CD1c-positive myeloid dendritic cell (primary cell): ENCODE data around the gene CREB3.

Experiments used
- DNase-seq: peaks from one replicate; pipeline ENCODE4 v3.0.0-alpha.2; 2016; ENCODE audit errors: extremely low spot score

Gene CREB3, protein sequence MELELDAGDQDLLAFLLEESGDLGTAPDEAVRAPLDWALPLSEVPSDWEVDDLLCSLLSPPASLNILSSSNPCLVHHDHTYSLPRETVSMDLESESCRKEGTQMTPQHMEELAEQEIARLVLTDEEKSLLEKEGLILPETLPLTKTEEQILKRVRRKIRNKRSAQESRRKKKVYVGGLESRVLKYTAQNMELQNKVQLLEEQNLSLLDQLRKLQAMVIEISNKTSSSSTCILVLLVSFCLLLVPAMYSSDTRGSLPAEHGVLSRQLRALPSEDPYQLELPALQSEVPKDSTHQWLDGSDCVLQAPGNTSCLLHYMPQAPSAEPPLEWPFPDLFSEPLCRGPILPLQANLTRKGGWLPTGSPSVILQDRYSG

DNA sequence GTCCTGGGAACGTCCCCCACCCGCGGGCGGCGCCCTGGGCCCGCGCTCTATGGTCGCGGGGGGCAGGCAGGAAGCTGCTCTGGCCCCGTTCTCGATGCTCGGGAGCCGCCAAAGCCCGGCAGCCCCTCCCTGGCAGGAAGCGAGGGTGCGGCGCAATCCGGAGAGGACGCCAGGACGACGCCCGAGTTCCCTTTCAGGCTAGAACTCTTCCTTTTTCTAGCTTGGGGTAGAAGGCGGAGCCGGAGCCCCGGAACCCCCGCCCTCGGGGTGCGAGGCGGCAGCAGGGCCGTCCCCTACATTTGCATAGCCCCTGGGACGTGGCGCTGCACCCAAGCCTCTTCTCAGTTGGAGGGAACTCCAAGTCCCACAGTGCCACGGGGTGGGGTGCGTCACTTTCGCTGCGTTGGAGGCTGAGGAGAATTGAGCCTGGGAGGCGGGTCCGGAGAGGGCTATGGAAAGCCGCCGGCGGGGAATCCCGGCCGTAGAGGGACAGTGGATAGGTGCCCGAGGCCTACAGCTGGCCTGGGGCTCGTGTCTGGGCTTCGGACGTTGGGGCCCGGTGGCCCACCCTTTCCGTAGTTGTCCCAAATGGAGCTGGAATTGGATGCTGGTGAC is at the start of gene CREB3, which contains the start of gene TLN1:
Gene CREB3 (plus strand): TSS at position 482 of the 615 bp plus-strand sequence. CDS start 107 bp downstream, at position 589.
Gene TLN1 (minus strand): TSS at position 11 of the 615 bp plus-strand sequence. CDS start 6,501 bp downstream, outside the sequence.
- DNase-seq = peak; percentile 99

- no peak for DNase-seq
Observed at GRCh38 chr9:35683323-35683722, 49.1 kb upstream of the CREB3 start.

- no peak for DNase-seq
Observed at GRCh38 chr9:35684921-35685320, 47.5 kb upstream of the CREB3 start.

- DNase-seq = no peak
Observed at GRCh38 chr9:35685506-35685905, 47.0 kb upstream of the CREB3 start.

DNA sequence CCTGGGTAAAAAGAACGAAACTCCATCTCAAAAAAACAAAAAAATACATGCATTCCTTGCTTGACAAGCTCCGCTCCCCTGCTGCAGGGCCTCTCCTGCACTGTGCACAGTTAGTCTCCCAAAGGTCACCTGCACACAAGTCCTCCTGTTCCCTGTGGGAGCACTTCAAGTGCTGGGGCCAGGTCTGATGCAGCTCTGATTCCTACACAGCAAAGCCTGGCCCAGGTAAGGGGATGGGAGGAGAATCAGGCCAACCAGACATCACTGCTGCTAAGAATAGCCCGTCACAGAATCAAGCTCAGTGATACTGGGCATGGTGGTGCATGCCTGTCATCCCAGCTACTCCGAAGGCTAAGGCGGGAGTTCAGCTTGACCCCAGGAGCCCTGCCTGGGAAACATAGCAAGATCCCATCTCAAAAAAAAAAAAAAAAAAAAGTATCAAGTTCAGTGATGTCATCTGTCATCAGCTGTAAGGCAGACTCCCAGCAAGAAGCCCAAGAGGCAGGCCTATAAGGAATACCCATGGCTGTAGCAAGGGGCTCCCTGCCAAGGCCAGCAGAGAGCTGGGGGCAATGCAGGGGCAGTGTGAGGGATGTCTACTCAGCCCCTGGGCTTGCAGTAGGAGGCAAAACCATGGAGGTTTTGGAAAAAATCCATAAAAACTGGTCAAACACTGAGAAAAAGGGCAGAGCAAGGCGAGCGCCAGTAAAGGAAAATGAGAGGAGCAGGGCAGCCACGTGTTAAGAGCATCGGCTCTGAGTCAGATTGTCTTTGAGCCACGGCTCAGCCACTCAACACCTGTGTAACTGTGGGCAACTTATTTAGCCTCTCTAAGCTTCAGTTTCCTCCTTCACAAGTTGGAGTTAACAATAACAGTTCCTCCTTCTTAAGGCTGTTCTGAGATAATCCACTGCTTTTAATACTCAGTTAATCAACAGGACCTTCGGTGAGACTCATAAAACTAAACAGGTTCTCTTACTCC is 46.0 kb upstream of the CREB3 start:
- no peak for DNase-seq

GRCh38 chr9:35687306-35687705 is 45.2 kb upstream of the CREB3 start:
- no peak for DNase-seq

GRCh38 chr9:35687972-35688557 is 44.4 kb upstream of the CREB3 start:
- no peak for DNase-seq

GRCh38 chr9:35688558-35689541 is 43.6 kb upstream of the CREB3 start:
- DNase-seq = peak; percentile 56

- no peak for DNase-seq
Observed at GRCh38 chr9:35689542-35690293, 42.7 kb upstream of the CREB3 start, which contains the start of gene TPM2. Gene TPM2, minus strand, starts transcription at chr9:35689925. Its CDS starts 108 bp downstream, at chr9:35689817.

GRCh38 chr9:35690294-35690613 is 42.2 kb upstream of the CREB3 start:
- DNase-seq = no peak

DNA sequence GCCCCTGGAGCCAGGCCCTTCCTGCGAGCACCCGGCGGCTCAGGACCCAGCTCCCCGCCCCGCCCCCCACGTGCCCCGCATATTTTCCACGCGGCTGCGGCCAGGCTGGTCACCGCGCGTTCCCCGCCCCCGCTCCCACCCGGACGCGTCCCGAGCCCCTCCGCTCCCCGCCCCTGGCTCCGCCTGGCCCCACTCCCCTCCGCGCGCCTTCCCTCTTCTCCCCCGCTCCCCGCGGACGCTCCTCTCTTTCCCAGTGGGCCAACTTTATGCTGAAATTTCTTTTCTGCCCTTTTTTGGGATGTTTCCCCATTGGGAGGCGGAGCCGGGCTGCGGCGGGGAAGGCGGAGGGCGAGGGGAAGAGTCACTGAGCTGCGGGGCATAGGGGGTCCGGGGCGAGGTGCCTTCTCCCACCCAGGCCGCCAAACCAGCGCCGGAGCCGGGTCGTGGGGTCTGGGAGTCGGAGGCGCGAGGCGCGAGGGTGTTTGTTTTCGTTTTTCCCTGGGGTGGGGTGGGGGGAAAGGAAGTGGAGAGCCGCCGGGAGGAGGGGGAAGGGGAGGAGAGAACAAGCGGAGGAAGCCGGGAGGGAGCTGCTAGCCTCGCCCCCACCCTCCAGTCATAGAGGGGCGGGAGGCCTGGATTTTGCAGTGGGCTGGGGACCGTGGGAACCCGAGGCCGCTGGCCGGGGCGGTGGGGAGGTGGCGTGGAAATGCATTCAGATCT is 41.7 kb upstream of the CREB3 start:
- peak; percentile 61 for DNase-seq

DNA sequence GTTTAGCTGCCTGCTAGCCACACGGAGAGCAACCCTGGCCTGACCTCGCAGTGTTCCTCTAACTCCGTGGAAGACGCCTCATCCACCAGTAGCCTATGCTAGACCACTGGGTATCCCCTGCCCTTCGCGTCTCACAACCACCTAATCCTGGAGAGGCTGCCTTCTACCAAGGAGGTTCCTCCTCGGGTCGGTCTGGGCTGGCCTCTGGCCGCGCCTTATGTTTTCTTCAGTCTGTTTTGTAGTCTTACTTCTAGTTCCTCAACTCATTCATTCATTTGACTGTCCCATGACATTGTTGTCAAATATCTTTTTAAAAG is 41.2 kb upstream of the CREB3 start:
- no peak for DNase-seq

GRCh38 chr9:35691757-35692301 is 40.6 kb upstream of the CREB3 start:
- no peak for DNase-seq

GRCh38 chr9:35695943-35696401 is 36.5 kb upstream of the CREB3 start:
- DNase-seq = no peak

- DNase-seq = peak; percentile 47
Observed at GRCh38 chr9:35696520-35697215, 35.8 kb upstream of the CREB3 start.

DNA sequence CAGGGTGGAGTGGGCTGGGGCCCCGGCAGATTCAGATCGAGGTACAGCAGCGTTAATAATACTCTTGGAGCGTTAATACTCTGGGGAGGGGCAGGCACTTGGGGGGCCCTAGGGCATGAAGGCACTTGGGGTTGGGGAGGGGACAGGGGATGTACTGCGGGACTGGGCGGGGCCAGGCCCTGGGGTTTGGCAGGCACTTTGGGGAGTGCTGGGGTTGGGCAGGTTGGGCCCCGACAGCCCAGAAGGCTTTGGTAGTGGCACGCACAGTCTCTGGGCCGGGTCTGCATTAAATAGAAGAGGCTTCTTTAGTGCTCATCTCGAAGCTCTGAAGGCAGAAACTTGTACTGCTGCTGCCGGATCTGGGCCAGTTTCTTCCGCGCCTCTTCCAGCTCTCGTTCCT is 35.0 kb upstream of the CREB3 start:
- DNase-seq = no peak

GRCh38 chr9:35698231-35698630 is 34.2 kb upstream of the CREB3 start:
- DNase-seq = no peak

- DNase-seq = no peak
Observed at GRCh38 chr9:35700031-35700430, 32.4 kb upstream of the CREB3 start.
